GM19463 (cell line): Measurements from ENCODE around the gene NFS1.

Source experiments
- ATAC-seq: cut with Tn5 transposase; IDR thresholded peaks from one replicate; pipeline ENCODE4 v1.9.1; 2021; ENCODE audit warnings: mild to moderate bottlenecking, moderate library complexity; ENCODE audit not compliant: unreplicated experiment

Gene NFS1

DNA sequence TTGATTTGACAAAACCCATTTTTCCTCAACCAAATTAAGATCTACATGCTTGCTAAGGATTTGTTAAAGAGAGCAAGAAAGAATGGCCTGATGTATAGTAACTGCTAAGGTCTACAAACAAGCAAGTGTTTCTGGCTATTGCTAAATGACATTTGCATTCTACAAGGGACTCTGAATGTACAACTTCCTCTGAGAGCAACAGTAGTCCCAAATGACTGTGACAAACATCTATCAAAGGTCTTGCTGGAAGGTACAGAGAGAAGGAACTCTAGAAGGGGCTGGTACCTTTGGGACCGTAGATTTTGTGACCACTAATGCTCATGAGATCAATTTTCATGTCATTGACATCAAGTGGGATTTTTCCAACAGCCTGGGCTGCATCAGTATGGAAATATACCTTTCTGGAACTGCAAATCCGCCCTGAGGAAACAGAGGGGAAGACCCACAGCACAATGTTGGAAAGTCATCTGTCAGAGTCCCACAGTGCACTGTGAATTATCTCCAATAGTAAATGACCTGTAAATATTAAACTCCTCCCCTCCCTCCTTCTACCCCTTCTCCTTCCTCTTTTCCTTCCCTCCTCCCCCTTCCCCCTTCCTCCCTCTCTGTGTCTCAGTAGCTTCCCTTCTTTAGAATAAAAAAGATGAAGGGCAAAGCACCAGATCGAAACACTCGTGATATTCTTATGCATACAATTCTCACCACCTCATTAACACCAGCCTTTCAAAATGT lies 18.5 kb downstream of the NFS1 start:
- ATAC-seq: no peak

GRCh38 chr20:35674921-35675320 lies 24.2 kb downstream of the NFS1 start:
- no peak for ATAC-seq

DNA sequence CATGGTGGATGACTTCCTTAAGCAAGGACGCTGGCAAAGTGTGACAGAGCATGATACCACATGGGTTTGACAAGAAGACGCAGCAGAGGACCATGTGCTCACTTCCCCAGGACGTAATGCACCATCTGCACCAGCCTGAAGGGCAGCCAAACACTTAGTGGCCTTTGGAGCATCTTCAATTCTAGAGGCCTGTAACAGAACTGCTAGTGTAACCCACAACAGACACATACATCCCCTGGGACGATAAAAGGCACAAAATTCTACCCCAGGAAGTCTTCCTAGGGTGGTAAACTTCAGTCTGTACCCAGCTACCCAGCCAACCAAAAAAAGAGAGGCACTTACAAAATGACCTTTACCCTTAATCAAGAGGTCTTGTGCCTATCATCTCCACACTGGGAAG lies 25.3 kb downstream of the NFS1 start:
- no peak for ATAC-seq

DNA sequence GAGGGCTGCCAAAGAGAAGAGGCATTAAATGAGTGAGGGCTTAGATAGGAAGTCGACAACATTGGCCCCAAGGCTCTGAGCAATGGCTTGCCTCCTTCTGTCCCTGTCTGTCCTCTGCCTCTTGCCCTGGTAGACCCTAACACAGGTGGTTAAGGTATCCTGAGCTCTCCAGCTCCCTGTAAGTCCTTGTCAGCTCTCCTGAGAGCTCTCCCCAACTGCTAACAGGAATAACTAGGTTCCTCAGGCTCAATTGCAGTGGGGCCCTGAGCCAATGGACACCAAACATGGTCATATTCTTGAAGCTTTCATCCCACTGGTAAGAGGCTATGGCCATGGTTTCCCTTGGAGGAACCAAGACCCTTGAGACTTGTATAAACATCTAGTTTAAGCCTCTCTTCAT lies 29.5 kb downstream of the NFS1 start:
- ATAC-seq: no peak

DNA sequence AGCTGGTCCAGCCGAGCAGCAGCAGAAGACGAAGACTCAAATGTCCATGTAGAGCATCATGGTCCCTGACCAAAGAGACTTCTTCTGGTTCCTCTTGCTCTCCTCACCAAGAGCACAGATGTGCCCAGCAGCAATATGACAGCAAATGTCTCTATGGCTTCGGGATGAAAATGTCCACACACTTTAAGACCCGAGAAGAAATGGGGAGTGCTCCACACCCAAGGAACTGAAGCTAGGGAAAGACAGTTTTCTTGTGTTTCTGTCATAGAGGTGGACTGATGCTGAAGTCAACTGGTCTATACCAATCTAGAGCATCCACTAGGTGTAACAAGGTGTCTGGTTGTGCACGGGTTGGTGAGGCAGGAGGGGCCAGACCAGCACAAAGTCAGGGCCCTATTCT lies 29.9 kb downstream of the NFS1 start:
- no peak for ATAC-seq

DNA sequence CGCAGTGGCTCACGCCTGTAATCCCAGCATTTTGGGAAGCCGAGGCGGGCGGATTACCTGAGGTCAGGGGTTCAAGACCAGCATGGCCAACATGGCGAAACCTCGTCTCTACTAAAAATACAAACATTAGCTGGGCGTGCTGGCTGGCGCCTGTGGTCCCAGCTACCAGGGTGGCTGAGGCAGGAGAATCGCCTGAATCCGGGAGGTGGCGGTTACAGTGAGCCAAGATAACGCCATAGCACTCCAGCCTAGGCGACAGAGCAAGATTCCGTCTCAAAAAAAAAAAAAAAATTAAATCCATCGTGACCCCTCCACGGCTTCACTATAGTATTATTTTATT lies 33.2 kb downstream of the NFS1 start:
- no peak for ATAC-seq

DNA sequence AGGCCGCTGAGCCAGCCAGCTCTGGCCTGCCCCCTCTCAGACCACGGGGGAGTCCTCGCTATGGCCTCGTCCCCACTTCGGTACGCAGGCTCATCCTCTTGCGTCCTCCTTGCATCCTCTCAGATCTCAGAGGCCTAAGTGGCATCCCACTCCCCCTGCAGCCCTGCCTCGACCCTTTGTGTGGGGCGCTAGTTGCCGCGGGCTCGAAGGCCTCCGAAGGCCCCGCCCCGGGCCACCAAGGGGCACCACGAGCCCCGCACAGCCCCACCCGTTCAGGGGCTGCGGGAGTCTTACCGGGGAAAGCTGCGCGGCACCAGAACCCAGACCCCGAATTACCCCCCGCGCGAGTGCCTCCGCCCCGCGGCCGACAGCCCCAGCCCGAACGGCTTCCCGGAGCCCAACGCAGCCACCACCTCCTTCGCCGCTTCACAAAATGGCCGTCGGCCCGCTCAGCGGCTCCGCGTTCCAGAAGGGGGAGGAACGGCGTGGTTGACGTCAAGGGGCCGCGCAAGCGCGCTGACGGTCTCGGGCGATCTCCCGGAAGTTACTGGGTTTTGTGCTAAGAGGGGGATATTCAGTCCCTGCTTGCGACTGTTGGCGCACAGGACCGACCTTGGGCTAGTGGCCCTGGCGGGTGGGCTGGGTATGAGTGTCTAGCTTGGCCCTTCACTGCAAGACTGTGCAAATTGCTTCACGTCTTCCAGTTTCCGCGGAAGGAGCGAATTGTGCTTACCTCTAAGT lies 34.5 kb downstream of the NFS1 start, which contains the start of the genes CPNE1 and RBM12:
CPNE1 (minus strand) TSS at position 435 of the 741 bp plus-strand sequence. CDS start 31,977 bp downstream, outside the sequence.
RBM12 (minus strand) TSS at position 435 of the 741 bp plus-strand sequence. CDS start 9,578 bp downstream, outside the sequence.
- ATAC-seq: peak; percentile 79

- ATAC-seq: peak; percentile 10
Measured at GRCh38 chr20:35663516-35664465, 35.4 kb downstream of the NFS1 start.

GRCh38 chr20:35662551-35662950 lies 36.6 kb downstream of the NFS1 start:
- ATAC-seq: no peak

GRCh38 chr20:35661908-35662307 lies 37.2 kb downstream of the NFS1 start:
- ATAC-seq: no peak

- no peak for ATAC-seq
Measured at GRCh38 chr20:35661053-35661452, 38.1 kb downstream of the NFS1 start.

DNA sequence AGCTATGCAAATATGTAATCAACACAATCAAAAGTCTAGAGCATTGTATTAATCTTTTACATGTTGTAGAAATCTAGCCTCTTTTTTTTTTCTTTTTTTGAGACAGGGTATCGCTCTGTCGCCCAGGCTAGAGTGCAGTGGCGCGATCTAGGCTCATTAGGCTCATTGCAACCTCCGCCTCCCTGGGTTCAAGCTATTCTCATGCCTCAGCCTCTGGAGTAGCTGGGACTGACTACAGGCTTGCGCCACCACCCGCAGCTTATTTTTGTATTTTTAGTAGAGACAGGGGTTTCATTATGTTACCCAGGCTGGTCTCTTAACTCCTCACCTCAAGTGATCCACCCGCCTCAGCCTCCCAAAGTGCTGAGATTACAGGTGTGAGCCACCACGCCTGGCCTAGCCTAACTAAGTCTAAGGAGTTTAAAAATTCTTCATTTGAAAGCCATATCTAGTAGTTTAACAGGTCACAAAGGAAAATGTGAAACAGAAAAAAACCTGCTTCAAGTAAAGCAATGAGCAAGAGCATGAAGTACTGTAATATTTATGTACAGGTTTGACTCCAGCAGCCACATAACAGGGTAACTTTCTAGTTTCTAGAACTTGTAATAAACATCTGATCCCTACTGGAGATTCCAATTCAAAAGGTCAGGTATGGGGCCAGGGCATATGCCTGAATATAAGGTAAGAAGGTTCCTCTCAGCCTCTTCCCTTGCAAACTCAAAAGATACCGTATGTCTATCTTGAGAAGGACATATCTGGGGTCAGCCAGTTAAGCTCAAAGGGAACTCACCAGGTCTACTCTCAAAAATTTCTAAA lies 38.8 kb downstream of the NFS1 start:
- ATAC-seq: no peak

GRCh38 chr20:35657271-35657670 lies 41.9 kb downstream of the NFS1 start:
- ATAC-seq: no peak

DNA sequence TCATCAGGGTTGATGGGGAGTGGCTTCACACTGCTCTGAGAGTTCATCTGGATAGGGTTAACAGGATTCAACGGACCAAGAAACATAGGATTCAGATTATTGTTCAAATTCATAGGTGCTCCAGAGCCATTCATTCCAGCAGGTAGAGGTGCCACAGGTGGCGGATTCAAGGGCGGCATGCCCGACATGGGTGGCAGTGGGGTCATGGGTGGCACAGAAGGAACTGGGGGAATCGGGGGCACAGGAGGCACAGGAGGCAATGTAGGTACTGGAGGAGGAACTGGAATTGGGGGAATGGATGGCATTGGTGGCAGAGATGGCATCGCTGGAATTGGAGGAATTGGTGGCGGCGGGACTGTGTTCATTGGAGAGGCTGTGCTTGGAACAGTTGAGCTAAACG lies 44.7 kb downstream of the NFS1 start:
- no peak for ATAC-seq

- no peak for ATAC-seq
Measured at GRCh38 chr20:35653893-35654292, 45.3 kb downstream of the NFS1 start.

- no peak for ATAC-seq
Measured at GRCh38 chr20:35653430-35653734, 45.8 kb downstream of the NFS1 start.

GRCh38 chr20:35652641-35653429 lies 46.3 kb downstream of the NFS1 start:
- ATAC-seq: no peak

DNA sequence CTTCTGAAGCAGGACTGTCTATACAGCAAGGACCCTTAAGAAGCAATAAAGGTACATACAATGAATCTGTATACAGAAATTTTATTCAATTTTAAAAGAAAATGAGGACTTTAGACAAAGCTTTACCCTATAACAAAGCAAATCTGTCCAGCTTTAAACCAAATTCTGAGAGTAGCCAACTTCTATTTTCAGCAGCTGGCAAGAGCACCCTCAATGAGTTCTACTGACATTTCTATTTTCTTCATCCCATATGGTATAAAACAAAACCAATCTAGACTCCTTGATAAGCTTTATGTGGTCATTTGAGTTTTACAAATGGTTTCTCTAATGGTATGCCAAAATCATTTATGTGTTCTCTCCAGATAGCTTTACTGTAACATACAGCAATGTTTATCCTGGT lies 47.2 kb downstream of the NFS1 start:
- ATAC-seq: no peak

GRCh38 chr20:35650632-35651031 lies 48.5 kb downstream of the NFS1 start:
- no peak for ATAC-seq

DNA sequence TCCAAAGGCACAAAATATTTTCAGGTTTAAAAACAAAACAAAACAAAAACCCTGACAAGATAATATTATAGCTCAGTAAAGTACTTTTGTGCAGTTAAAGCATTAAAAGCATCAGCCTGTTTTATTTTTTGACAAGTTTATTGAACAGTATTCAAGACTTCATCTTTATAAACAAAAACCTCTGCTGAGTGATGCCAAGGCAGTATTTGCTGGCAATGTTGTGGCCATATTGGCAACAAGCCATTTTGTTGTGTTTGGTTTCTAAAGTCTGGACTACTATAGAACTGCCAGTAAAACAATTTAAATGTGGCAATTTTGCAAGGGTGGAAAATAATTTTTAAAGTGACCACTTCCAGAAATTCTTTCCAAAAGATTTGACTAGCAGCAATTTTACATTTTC lies 50.3 kb downstream of the NFS1 start:
- ATAC-seq: no peak
